ENCODE measurements around the gene TCF4.

DNA sequence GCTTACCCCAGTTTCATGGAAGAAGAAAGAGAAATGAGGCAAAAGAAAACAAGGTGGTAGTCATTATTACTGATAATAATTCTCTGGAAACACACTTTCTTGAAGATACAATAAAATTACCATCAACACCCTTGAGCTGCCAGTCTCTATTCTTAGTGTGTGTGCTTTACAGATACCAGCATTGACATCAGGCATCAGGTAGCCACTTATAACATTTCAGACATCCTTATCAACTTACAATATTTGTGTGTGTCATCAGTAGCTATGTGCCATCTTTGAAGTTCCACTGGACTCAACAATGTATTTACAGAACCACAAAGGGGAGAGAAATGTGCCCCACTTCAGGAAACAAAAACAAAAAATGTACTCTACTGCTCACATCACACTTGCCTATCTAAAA, 62.1 kb downstream of the TCF4 start:
- TF ChIP-seq EZH2 (IDR thresholded peaks at IDR 0.05) (no peak), POLR2AphosphoS5 (IDR thresholded peaks at IDR 0.05; ENCODE audit: borderline replicate concordance, low read depth, low read length) (no peak)
